ENCODE data around the gene VPS18. TPM values are rescaled to one million over a fixed set of nuclear protein-coding genes. Genes with fewer than 3 reads are reported as not detected.

Gene VPS18
- polyA plus RNA-seq, 1 donor: 19.5 TPM

GRCh38 chr15:40929660-40930429, 35.6 kb downstream of the VPS18 start:
- Histone ChIP-seq H3K4me3 (ENCODE audit: low read length) (peak overlapping the region; percentile 51), H3K4me1 (ENCODE audit: control insufficient read depth, insufficient read depth, low read length) (peaks cover 86% of the 10 kb centered on the region), H3K27ac (ENCODE audit: low read length) (peak overlapping the region; percentile 34), H3K27me3 (ENCODE audit: control insufficient read depth, insufficient read depth, low read length) (peaks cover 61% of the 10 kb centered on the region), H3K36me3 (ENCODE audit: control insufficient read depth, insufficient read depth, low read length) (peaks cover 5% of the 10 kb centered on the region), H3K9me3 (ENCODE audit: control insufficient read depth, low read depth, low read length) (peaks cover 13% of the 10 kb centered on the region)
- DNase-seq: peak in 1 of 2 donors; percentile 63
- WGBS (ENCODE audit: insufficient coverage, low lambda C conversion rate): no CpG with 5 or more reads among the region's 56 CpGs

DNA sequence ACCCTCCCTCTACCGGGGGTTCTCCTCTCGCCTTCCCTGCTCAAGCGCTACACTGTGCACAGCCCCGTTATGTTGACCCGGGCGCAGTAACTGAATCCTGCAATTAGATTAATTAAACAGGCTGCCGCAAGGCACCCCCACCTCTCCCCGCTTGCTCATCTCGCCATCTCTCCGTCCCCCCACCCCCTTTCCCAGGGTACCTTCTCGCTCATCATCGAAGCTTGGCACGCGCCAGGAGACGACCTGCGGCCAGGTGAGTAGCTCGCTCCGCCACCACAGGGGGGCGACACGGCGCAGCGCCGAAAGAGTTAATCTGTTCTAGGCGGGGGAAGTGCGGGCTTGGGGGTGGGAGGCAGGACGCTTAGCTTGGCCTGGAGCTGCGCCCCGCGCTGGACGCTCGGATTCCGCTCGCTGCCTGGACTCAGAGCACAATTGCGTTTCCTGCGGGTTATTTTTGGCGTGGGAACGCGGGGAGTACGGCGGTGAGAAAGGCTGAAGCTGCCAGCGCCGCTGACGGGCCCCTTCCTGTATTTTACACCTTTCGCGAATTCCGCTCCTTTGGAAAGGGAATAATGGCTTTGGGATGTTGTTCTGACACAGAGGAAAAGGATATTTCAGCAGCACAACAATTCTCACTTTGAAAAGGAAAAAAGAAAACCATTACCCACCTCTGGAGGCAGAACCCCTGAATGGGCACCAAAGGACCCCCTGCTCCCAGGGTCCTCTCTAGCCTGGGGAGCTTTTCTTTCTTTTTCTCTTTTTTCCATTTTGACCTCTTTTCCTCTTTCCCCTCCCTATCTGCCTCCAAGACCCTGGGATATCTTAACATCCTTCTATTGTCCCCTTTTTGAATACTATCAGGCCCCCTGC, 36.4 kb downstream of the VPS18 start:
- H3K9me3 ChIP-seq (ENCODE audit: control insufficient read depth, low read depth, low read length): peaks cover 13% of the 10 kb centered on the region
- H3K36me3 ChIP-seq (ENCODE audit: control insufficient read depth, insufficient read depth, low read length): peaks cover 12% of the 10 kb centered on the region
- peak overlapping the region; percentile 51 for H3K4me3 ChIP-seq (ENCODE audit: low read length)
- peaks cover 53% of the 10 kb centered on the region for H3K27me3 ChIP-seq (ENCODE audit: control insufficient read depth, insufficient read depth, low read length)
- peak in 1 of 2 donors; percentile 67 for DNase-seq
- whole genome bisulfite sequencing (ENCODE audit: insufficient coverage, low lambda C conversion rate): no CpG with 5 or more reads among the region's 46 CpGs
- no peak overlapping the region for H3K27ac ChIP-seq (ENCODE audit: low read length)
- H3K4me1 ChIP-seq (ENCODE audit: control insufficient read depth, insufficient read depth, low read length): peaks cover 81% of the 10 kb centered on the region

DNA sequence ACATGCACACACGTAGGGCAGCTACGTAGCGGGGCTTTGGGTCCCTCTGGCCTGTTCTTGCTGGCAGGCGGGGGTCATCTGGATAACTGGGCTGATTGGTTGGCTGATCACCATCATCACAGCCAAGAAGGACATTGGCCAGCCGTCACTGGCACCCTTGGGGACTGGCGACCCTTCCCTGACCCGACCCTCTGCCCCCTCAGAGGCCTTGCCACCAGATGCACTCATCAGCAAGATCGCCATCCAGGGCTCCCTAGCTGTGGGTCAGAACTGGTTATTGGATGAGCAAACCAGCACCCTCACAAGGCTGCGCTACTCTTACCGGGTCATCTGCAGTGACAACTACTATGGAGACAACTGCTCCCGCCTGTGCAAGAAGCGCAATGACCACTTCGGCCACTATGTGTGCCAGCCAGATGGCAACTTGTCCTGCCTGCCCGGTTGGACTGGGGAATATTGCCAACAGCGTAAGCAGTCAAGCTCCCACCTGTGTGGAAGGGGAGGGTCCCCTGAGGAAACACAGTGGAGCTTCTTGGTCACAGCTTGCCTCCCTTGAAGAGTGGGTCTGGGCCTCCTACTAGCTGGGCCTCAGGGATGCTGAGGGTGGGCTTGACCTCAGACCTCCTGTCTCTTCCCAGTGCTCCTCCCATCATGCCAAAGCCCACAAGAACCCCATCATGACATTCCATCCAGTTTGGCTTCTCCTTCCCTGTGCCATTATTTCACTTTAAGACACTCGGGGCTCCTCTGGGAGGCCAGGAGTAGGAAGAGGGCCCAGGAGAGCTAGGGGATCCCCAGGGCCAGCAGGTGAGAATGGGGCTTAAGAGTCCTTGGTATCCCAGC, 37.3 kb downstream of the VPS18 start:
- no peak for DNase-seq

DNA sequence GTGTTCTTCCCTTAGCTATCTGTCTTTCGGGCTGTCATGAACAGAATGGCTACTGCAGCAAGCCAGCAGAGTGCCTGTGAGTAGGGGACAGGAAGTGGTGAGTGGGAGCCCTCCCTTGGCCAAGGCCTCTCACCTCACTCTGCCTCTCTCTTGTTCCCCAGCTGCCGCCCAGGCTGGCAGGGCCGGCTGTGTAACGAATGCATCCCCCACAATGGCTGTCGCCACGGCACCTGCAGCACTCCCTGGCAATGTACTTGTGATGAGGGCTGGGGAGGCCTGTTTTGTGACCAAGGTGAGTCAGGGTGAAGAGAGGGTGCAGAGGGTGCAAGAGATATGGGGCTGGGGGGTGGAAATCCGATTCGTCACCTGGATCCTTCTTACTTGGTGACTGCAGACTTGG, 37.9 kb downstream of the VPS18 start:
- peaks cover 26% of the 10 kb centered on the region for H3K36me3 ChIP-seq (ENCODE audit: control insufficient read depth, insufficient read depth, low read length)
- DNase-seq: peak in 1 of 2 donors; percentile 62
- peak overlapping the region; percentile 79 for H3K27ac ChIP-seq (ENCODE audit: low read length)
- H3K27me3 ChIP-seq (ENCODE audit: control insufficient read depth, insufficient read depth, low read length): peaks cover 38% of the 10 kb centered on the region
- peak overlapping the region; percentile 51 for H3K4me3 ChIP-seq (ENCODE audit: low read length)
- peaks cover 67% of the 10 kb centered on the region for H3K4me1 ChIP-seq (ENCODE audit: control insufficient read depth, insufficient read depth, low read length)
- no CpG with 5 or more reads among the region's 8 CpGs for WGBS (ENCODE audit: insufficient coverage, low lambda C conversion rate)
- peaks cover 12% of the 10 kb centered on the region for H3K9me3 ChIP-seq (ENCODE audit: control insufficient read depth, low read depth, low read length)

More for the DNA sequence above, 37.3 kb downstream of the VPS18 start:
- Histone ChIP-seq H3K36me3 (ENCODE audit: control insufficient read depth, insufficient read depth, low read length) (peaks cover 20% of the 10 kb centered on the region), H3K4me1 (ENCODE audit: control insufficient read depth, insufficient read depth, low read length) (peaks cover 74% of the 10 kb centered on the region), H3K4me3 (ENCODE audit: low read length) (peak overlapping the region; percentile 51), H3K27me3 (ENCODE audit: control insufficient read depth, insufficient read depth, low read length) (peaks cover 44% of the 10 kb centered on the region), H3K9me3 (ENCODE audit: control insufficient read depth, low read depth, low read length) (peaks cover 12% of the 10 kb centered on the region), H3K27ac (ENCODE audit: low read length) (peak overlapping the region; percentile 79)
- no CpG with 5 or more reads among the region's 16 CpGs for WGBS (ENCODE audit: insufficient coverage, low lambda C conversion rate)

DNA sequence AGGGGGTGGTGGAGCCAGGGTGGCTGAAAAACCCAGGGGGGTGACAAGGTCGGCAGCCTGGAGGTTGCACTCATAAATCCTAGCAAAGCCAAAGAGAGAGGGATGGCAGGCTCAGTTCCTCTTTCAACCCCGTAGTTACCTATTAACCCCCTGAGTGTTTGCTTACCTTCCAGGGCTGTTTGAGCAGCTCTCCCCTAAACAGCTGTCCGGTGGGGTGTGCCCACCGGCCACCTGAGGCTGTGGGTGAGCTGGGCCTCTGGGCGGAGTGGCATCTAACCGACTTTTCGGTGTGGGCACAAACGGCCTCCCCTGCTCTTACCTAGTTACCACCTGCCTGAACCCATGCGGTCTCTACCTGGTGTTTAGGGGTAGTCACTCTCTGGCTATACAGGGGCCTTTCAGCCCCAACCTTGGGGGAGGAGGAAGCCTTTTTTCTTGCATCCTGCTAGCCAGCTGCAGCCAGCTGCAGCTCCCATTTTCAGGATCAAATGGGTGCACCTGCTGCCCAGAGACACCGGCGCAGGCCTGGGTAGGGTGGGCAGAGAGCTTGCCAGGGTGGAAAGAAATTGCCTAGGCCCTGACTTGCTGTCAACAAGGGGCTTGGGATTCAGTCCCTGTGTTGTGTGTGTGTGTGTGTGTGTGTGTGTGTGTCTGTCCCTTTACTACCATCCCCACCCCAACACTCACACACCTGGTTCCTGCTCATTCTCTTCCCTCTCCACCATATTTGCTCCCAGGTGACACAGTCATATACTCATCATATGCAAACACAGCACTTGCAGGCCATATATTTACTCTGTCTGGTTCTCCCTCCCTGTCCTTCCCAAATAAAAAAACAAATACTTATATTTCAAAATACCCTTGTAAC, 38.6 kb downstream of the VPS18 start:
- peaks cover 33% of the 10 kb centered on the region for H3K36me3 ChIP-seq (ENCODE audit: control insufficient read depth, insufficient read depth, low read length)
- WGBS (ENCODE audit: insufficient coverage, low lambda C conversion rate): no CpG with 5 or more reads among the region's 11 CpGs
- H3K4me1 ChIP-seq (ENCODE audit: control insufficient read depth, insufficient read depth, low read length): peaks cover 62% of the 10 kb centered on the region
- H3K27ac ChIP-seq (ENCODE audit: low read length): peak overlapping the region; percentile 79
- peak in 1 of 2 donors; percentile 76 for DNase-seq
- peak overlapping the region; percentile 51 for H3K4me3 ChIP-seq (ENCODE audit: low read length)
- H3K9me3 ChIP-seq (ENCODE audit: control insufficient read depth, low read depth, low read length): peaks cover 7% of the 10 kb centered on the region
- peaks cover 31% of the 10 kb centered on the region for H3K27me3 ChIP-seq (ENCODE audit: control insufficient read depth, insufficient read depth, low read length)

DNA sequence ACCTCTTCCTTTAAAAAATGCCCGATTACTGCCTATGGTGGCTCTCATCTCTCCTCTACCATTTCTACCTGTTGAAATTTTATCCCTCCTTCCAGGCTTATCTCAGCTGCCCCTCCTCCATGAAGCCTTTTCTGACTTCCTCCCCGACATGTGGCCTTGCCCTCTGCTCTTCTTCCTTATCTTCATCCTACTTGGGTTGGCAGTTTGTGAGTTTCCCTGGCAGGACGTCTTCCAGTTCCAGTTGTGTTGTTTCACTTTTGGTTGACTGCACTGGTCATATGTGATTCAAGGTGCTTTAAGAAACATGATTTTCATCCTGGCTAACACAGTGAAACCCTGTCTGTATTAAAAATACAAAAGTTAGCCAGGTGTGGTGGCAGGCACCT, 39.3 kb downstream of the VPS18 start:
- Histone ChIP-seq H3K27me3 (ENCODE audit: control insufficient read depth, insufficient read depth, low read length) (peaks cover 25% of the 10 kb centered on the region), H3K4me3 (ENCODE audit: low read length) (no peak overlapping the region), H3K27ac (ENCODE audit: low read length) (peak overlapping the region; percentile 79), H3K36me3 (ENCODE audit: control insufficient read depth, insufficient read depth, low read length) (peaks cover 34% of the 10 kb centered on the region), H3K4me1 (ENCODE audit: control insufficient read depth, insufficient read depth, low read length) (peaks cover 57% of the 10 kb centered on the region), H3K9me3 (ENCODE audit: control insufficient read depth, low read depth, low read length) (peaks cover 5% of the 10 kb centered on the region)
- DNase-seq: no peak
- WGBS (ENCODE audit: insufficient coverage, low lambda C conversion rate): 36% methylated on average over 1 of the region's 3 CpGs

GRCh38 chr15:40934457-40934856, 40.2 kb downstream of the VPS18 start:
- no CpG with 5 or more reads among the region's 6 CpGs for WGBS (ENCODE audit: insufficient coverage, low lambda C conversion rate)
- H3K36me3 ChIP-seq (ENCODE audit: control insufficient read depth, insufficient read depth, low read length): peaks cover 35% of the 10 kb centered on the region
- H3K9me3 ChIP-seq (ENCODE audit: control insufficient read depth, low read depth, low read length): peaks cover 2% of the 10 kb centered on the region
- H3K4me1 ChIP-seq (ENCODE audit: control insufficient read depth, insufficient read depth, low read length): peaks cover 52% of the 10 kb centered on the region
- DNase-seq: no peak
- H3K27ac ChIP-seq (ENCODE audit: low read length): no peak overlapping the region
- peaks cover 16% of the 10 kb centered on the region for H3K27me3 ChIP-seq (ENCODE audit: control insufficient read depth, insufficient read depth, low read length)
- no peak overlapping the region for H3K4me3 ChIP-seq (ENCODE audit: low read length)

- Histone ChIP-seq H3K4me1 (ENCODE audit: control insufficient read depth, insufficient read depth, low read length) (peaks cover 44% of the 10 kb centered on the region), H3K36me3 (ENCODE audit: control insufficient read depth, insufficient read depth, low read length) (peaks cover 35% of the 10 kb centered on the region), H3K4me3 (ENCODE audit: low read length) (no peak overlapping the region), H3K9me3 (ENCODE audit: control insufficient read depth, low read depth, low read length) (peaks cover 2% of the 10 kb centered on the region), H3K27me3 (ENCODE audit: control insufficient read depth, insufficient read depth, low read length) (no peaks in the 10 kb centered on the region), H3K27ac (ENCODE audit: low read length) (no peak overlapping the region)
- DNase-seq: no peak
- WGBS (ENCODE audit: insufficient coverage, low lambda C conversion rate): no CpG with 5 or more reads among the region's 31 CpGs
Observed at GRCh38 chr15:40936234-40936708, 42.0 kb downstream of the VPS18 start.

All from large intestine (tissue), 3 donors.